Fibroblast of lung (primary cell): ENCODE data around the gene ANO10. TPM values are rescaled to one million over a fixed set of nuclear protein-coding genes. Genes with fewer than 3 reads are reported as not detected.

ENCODE experiments used
- DNase-seq, 2 donors: peaks; one replicate each; pipeline versions ENCODE4 v3.0.0 to v3.0.0-alpha.2; 2010; ENCODE audit warnings: low read depth in 2 of 2
- H2AFZ ChIP-seq: 2 replicates; pipeline ENCODE4 v1.5.1; 2012; ENCODE audit warnings: low read length, control low read depth, inconsistent platforms
- H3K27ac ChIP-seq: 2 replicates; pipeline ENCODE4 v1.5.1; 2011; ENCODE audit warnings: low read length, control low read depth; ENCODE audit not compliant: insufficient read depth
- H3K27me3 ChIP-seq: 2 replicates; pipeline ENCODE4 v1.5.1; 2011; ENCODE audit warnings: mild to moderate bottlenecking, low read length; ENCODE audit not compliant: control insufficient read depth, insufficient read depth
- H3K36me3 ChIP-seq: 2 replicates; pipeline ENCODE4 v1.5.1; 2011; ENCODE audit warnings: low read length; ENCODE audit not compliant: control insufficient read depth, insufficient read depth
- H3K4me1 ChIP-seq: 2 replicates; pipeline ENCODE4 v1.5.1; 2011; ENCODE audit warnings: low read length; ENCODE audit not compliant: control insufficient read depth, insufficient read depth; ENCODE audit errors: extremely low read depth
- H3K4me2 ChIP-seq: 2 replicates; pipeline ENCODE4 v1.5.1; 2011; ENCODE audit warnings: low read length, control low read depth; ENCODE audit not compliant: insufficient read depth; ENCODE audit errors: extremely low read depth
- H3K4me3 ChIP-seq, 4 experiments: fragments of 200-600 bp in 1 of 4; sonication (generic) in 1 of 4; replicated peaks in 1 of 4; 2 replicates each; pipeline ENCODE4 v1.5.1; 2011 to 2016; ENCODE audit warnings: low read length in 4 of 4, low read depth in 3 of 4, mild to moderate bottlenecking in 3 of 4, control low read depth in 2 of 4, inconsistent platforms in 1 of 4, mixed read lengths in 1 of 4; ENCODE audit not compliant: insufficient read depth in 1 of 4; ENCODE audit errors: control extremely low read depth in 1 of 4
- H3K79me2 ChIP-seq: 2 replicates; pipeline ENCODE4 v1.5.1; 2012; ENCODE audit warnings: mild to moderate bottlenecking, low read length, inconsistent platforms; ENCODE audit not compliant: control insufficient read depth, insufficient read depth
- H3K9ac ChIP-seq: 2 replicates; pipeline ENCODE4 v1.5.1; 2011; ENCODE audit warnings: mild to moderate bottlenecking, low read length, control low read depth; ENCODE audit not compliant: insufficient read depth
- H3K9me3 ChIP-seq: 2 replicates; pipeline ENCODE4 v1.5.1; 2012; ENCODE audit warnings: low read depth, low read length; ENCODE audit not compliant: control insufficient read depth, insufficient read depth
- H4K20me1 ChIP-seq: 2 replicates; pipeline ENCODE4 v1.5.1; 2011; ENCODE audit warnings: low read length; ENCODE audit not compliant: control insufficient read depth, insufficient read depth; ENCODE audit errors: extremely low read depth
- EZH2 ChIP-seq: IDR thresholded peaks from 2 replicates; pipeline ENCODE4 v1.5.1; 2012; ENCODE audit warnings: low read length, control low read depth, mild to moderate bottlenecking; ENCODE audit errors: missing control alignments
- polyA plus RNA-seq, 2 donors: library from polyadenylated mRNA; depleted of rRNA in 1 of 2; stranded (reverse) in 1 of 2; unstranded in 1 of 2; fragments of >200 nt; gene quantifications; 2 replicates each; pipeline ENCODE4 v1.2.1, GENCODE V29; 2011 to 2012; ENCODE audit warnings: missing spikeins in 1 of 2
- total RNA-seq: library from RNA; depleted of rRNA; stranded (reverse); fragments of >200 nt; gene quantifications from 2 replicates; pipeline ENCODE4 v1.2.1, GENCODE V29; 2014
- TF ChIP-seq, protein P1 (sequence below), 2 donors: IDR thresholded peaks in 1 of 2; conservative IDR thresholded peaks in 1 of 2; 1 replicate in 1 of 2; 2 replicates in 1 of 2; pipeline ENCODE4 v1.5.1; 2011 to 2012; ENCODE audit warnings: low read length in 2 of 2, control low read depth in 1 of 2, inconsistent platforms in 1 of 2, low read depth in 1 of 2, mild to moderate bottlenecking in 1 of 2

ANO10 gene
- total and polyA plus RNA-seq, 2 donors (not counting 1 experiment from before 2014, with no cell fraction given) = 103 to 138 TPM

DNA sequence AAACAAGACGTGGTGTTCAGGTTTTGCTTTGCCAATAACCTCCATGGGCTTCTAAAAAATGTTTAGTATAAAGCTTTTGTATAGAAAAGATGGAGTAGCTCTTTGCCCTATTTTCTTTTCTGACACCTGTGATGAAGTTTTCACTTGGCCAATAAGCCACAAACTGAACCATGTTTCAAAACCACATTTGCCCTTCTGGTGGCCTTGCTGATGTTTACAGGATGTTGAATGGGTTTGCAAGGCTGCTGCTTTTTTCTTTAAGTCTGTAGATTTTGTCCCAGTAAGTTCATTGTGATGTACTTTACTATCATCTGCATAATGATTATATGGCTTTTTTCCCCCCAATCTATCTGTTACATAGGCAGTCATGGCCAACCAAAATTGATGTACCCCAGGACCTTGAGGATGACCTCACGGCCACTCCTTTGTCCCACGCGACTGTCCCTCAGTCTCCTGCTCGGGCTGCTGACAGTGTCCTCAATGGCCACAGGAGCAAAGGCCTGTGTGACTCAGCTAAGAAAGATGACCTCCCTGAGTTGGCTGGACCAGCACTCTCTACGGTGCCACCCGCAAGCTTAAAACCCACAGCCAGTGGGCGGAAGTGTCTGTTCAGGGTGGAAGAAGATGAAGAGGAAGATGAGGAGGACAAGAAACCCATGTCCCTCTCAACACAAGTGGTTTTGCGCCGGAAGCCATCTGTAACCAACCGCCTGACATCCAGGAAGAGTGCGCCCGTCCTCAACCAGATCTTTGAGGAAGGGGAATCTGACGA is 274.6 kb downstream of the ANO10 start:
- peak; percentile 29 to 54 for DNase-seq
- H3K4me3 ChIP-seq = no peak overlapping the region
- TF ChIP-seq EZH2 = no peak
- TF ChIP-seq, protein P1, sequence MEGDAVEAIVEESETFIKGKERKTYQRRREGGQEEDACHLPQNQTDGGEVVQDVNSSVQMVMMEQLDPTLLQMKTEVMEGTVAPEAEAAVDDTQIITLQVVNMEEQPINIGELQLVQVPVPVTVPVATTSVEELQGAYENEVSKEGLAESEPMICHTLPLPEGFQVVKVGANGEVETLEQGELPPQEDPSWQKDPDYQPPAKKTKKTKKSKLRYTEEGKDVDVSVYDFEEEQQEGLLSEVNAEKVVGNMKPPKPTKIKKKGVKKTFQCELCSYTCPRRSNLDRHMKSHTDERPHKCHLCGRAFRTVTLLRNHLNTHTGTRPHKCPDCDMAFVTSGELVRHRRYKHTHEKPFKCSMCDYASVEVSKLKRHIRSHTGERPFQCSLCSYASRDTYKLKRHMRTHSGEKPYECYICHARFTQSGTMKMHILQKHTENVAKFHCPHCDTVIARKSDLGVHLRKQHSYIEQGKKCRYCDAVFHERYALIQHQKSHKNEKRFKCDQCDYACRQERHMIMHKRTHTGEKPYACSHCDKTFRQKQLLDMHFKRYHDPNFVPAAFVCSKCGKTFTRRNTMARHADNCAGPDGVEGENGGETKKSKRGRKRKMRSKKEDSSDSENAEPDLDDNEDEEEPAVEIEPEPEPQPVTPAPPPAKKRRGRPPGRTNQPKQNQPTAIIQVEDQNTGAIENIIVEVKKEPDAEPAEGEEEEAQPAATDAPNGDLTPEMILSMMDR (conservative IDR thresholded peaks at IDR 0.05 in 1 of 2, IDR thresholded peaks at IDR 0.05 in 1 of 2; ENCODE audit: low read depth in 1 of 2, low read length in 2 of 2) = no peak
- no peaks in the 10 kb centered on the region for H3K79me2 ChIP-seq
- no peak overlapping the region for H2AFZ ChIP-seq
- H4K20me1 ChIP-seq = no peaks in the 10 kb centered on the region
- H3K27me3 ChIP-seq = no peaks in the 10 kb centered on the region
- no peak overlapping the region for H3K4me2 ChIP-seq
- no peaks in the 10 kb centered on the region for H3K9me3 ChIP-seq
- peaks cover 2% of the 10 kb centered on the region for H3K4me1 ChIP-seq
- no peak overlapping the region for H3K9ac ChIP-seq
- H3K27ac ChIP-seq = no peak overlapping the region
- H3K36me3 ChIP-seq = peaks cover 7% of the 10 kb centered on the region

DNA sequence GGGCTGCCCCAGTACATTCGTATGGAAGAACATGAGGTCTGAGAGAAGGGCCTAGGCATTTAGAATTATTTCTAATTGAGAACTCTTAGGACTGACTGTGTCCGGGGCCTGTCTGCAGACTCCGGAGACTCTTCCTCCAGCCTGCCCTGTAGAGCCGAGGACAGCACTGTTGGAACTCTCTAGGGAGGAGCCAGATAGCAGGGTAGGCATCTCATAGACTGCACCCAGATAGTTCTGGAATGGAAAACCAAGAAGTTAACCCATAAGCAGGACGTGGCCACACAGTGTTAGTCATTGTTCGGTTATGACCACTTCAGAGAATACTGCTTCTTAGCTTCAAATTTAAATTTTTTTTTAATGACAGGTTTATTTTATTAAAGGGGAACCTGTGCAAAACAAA is 275.9 kb downstream of the ANO10 start:
- DNase-seq = peak in 1 of 2 donors; percentile 79
- TF ChIP-seq EZH2 = no peak
- TF ChIP-seq, protein P1 (conservative IDR thresholded peaks at IDR 0.05 in 1 of 2, IDR thresholded peaks at IDR 0.05 in 1 of 2; ENCODE audit: low read depth in 1 of 2, low read length in 2 of 2) = no peak
- H3K79me2 ChIP-seq = no peaks in the 10 kb centered on the region
- H3K36me3 ChIP-seq = peaks cover 7% of the 10 kb centered on the region
- no peak overlapping the region for H3K9ac ChIP-seq
- no peak overlapping the region for H3K27ac ChIP-seq
- no peaks in the 10 kb centered on the region for H4K20me1 ChIP-seq
- no peak overlapping the region for H2AFZ ChIP-seq
- no peaks in the 10 kb centered on the region for H3K9me3 ChIP-seq
- no peak overlapping the region for H3K4me3 ChIP-seq
- no peaks in the 10 kb centered on the region for H3K27me3 ChIP-seq
- no peak overlapping the region for H3K4me2 ChIP-seq
- H3K4me1 ChIP-seq = peaks cover 2% of the 10 kb centered on the region

DNA sequence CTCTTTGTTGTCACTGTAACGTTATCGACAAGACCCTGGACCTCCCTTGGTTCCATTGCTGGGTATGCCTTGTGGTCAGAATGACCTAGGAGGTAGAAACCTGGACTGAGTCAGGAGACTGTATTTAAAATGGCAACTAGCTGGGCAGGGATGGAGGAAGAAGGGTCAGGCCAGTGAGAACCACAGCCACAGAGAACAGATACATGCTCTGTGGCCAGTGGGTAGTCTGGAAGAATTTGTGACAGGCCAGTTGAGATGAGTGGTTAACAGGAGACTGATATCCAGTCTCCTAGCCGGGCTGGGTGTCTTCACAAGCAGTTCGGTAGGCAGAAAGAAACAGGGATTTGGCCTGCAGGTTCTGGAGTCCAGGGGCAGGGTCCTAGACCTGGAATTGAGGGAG is 276.6 kb downstream of the ANO10 start:
- DNase-seq = no peak
- peaks cover 7% of the 10 kb centered on the region for H3K36me3 ChIP-seq
- H3K79me2 ChIP-seq = no peaks in the 10 kb centered on the region

More for the DNA sequence above, 276.6 kb downstream of the ANO10 start:
- Histone ChIP-seq H3K27me3 (no peaks in the 10 kb centered on the region), H3K4me1 (peaks cover 2% of the 10 kb centered on the region), H3K4me2 (no peak overlapping the region), H3K4me3 (no peak overlapping the region), H4K20me1 (no peaks in the 10 kb centered on the region), H2AFZ (no peak overlapping the region), H3K9me3 (no peaks in the 10 kb centered on the region), H3K27ac (no peak overlapping the region), H3K9ac (no peak overlapping the region)
- TF ChIP-seq, protein P1 (conservative IDR thresholded peaks at IDR 0.05 in 1 of 2, IDR thresholded peaks at IDR 0.05 in 1 of 2; ENCODE audit: low read depth in 1 of 2, low read length in 2 of 2) = no peak
- no peak for TF ChIP-seq EZH2
